ENCODE results near the gene CTSZ.
A peak's percentile ranks its signal among the peaks of the same experiment; 100 is the strongest.

CTSZ gene

DNA sequence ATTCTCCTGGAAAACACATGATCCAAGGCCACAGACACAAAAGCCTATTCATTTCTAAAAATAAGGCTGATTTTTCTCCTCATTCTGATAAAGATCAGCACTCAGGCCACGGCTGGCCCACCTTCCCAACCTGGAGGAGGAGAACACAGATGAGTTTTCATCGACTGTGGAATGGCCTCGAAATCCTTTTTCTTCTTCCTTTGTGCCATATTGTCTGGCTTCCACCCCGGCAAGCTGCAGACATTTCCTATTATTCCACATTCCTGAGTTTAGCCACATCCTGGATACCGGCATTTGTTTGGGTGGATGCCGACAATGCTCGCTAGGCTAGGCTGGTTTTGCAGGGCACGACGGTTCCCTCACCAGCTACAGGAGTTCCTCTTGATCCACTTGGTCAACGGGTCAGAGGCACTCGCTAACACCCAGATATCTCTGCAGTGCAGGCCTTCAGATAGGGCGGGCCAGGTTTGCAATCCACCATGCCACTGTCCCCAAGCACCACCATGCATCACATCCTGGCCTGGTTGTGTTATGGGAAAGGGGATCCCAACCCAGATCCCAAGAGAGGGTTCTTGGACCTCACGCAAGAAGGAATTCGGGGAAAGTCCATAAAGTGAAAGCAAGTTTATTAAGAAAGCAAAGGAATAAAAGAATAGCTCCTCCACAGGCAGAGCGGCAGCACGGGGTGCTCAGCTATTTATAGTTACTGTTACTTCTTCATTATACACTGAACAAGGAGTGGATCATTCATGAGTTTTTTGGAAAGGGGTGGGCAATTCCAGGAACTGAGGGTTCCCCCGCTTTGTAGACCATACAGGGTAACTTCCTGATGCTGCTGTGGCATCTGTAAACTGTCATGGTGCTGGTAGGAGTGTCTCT, 4.2 kb upstream of the CTSZ start:
- TF ChIP-seq, protein P1, sequence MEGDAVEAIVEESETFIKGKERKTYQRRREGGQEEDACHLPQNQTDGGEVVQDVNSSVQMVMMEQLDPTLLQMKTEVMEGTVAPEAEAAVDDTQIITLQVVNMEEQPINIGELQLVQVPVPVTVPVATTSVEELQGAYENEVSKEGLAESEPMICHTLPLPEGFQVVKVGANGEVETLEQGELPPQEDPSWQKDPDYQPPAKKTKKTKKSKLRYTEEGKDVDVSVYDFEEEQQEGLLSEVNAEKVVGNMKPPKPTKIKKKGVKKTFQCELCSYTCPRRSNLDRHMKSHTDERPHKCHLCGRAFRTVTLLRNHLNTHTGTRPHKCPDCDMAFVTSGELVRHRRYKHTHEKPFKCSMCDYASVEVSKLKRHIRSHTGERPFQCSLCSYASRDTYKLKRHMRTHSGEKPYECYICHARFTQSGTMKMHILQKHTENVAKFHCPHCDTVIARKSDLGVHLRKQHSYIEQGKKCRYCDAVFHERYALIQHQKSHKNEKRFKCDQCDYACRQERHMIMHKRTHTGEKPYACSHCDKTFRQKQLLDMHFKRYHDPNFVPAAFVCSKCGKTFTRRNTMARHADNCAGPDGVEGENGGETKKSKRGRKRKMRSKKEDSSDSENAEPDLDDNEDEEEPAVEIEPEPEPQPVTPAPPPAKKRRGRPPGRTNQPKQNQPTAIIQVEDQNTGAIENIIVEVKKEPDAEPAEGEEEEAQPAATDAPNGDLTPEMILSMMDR (conservative IDR thresholded peaks at IDR 0.05; ENCODE audit: low read depth): no peak
- H3K27ac ChIP-seq: peak overlapping the region; percentile 86
- peak; percentile 89 for DNase-seq (ENCODE audit: low spot score)
- CTCF ChIA-PET: interaction anchor here (0.7 to 1.1 kb wide), 4 partner anchors 12 to 137 kb away, joined by 3 to 5 read pairs (median 4); partner anchors contain the start of gene ATP5F1E
- POLR2A ChIA-PET (ENCODE audit: low non-redundant PET): interaction anchor here (2.8 kb wide), 1 partner anchor 21 kb away, joined by 20 read pairs; the partner anchor contains the start of gene ATP5F1E

DNA sequence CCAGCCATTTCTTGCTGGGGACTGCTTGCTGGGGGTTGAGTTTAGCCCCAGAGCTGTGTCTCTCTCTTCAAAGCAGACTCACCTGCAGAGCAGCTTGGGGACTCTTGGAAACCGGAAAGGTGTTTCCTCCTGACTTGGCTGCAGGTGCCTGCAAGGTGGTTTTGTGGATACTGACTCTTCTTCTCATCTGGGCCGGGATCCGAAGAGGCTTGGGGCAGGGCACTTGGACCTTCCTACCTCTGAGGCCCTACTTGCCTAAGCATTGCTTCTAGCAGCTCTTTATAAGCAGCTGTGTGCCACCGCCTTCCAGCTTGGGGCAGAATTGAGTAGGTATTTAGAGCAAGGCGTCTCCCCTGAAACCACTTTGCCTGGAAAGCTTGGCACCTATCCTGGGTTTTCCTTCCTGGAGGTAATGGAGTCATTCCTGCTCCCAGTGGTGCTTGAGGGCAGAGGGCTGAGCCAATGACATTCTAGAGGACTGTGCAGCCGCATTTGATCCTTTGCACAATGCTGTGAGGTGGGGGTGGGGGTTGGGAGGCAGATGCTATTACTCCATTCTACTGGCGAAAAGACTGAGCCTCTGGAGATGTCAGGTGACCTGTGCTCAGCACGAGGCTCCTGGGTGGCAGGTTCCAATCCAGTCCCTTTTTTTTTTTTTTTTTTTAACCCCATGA, 3.4 kb upstream of the CTSZ start:
- peak; percentile 80 for DNase-seq (ENCODE audit: low spot score)
- CTCF ChIA-PET: interaction anchor here (0.6 to 1.1 kb wide), 6 partner anchors 18 to 697 kb away, joined by 3 to 5 read pairs (median 3); partner anchors contain the start of gene ATP5F1E
- POLR2A ChIA-PET (ENCODE audit: low non-redundant PET): interaction anchor here (2.8 kb wide), 1 partner anchor 21 kb away, joined by 20 read pairs; the partner anchor contains the start of gene ATP5F1E
- TF ChIP-seq, protein P1 (conservative IDR thresholded peaks at IDR 0.05; ENCODE audit: low read depth): no peak
- peak overlapping the region; percentile 86 for H3K27ac ChIP-seq

DNA sequence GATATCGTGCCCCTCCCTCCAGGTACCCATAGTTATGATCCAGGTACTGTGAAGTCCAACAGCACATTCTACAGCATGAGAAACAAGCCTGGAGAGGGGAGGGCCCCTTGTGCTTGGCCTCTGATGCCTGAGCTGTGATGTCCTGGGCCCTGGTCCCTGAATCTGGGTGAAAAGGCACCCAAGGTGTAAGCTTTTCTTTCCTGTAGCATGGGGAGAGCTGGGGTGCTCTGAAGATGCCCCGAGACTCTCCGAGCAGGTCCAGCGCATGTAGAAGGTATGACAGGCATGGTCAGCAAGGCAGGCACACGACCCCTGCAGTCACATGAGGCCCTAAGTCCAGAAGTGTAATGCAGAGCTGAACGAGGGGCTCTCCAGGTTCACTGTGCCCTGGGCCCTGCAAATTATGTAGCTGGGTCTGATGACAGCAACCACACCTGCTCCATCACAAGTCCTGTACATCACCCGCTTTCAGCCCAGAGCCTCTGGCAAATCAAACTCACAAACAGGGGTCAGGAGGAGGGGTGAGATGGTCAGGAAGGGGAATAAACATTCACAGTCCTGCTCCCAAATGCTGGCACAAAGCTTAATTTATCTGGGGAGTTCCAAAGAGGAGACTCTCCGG, 1.8 kb upstream of the CTSZ start:
- TF ChIP-seq, protein P1 (conservative IDR thresholded peaks at IDR 0.05; ENCODE audit: low read depth): no peak
- POLR2A ChIA-PET (ENCODE audit: low non-redundant PET): interaction anchor here (0.6 to 2.8 kb wide), 2 partner anchors 23 to 33 kb away, joined by 3 to 20 read pairs; partner anchors contain the start of gene ATP5F1E
- CTCF ChIA-PET: interaction anchor here (0.7 kb wide), 2 partner anchors 31 to 139 kb away, joined by 3 read pairs; no protein-coding TSS in a partner anchor
- no peak for DNase-seq (ENCODE audit: low spot score)
- H3K27ac ChIP-seq: peak overlapping the region; percentile 17; the same call in 1 of the 2 replicates

DNA sequence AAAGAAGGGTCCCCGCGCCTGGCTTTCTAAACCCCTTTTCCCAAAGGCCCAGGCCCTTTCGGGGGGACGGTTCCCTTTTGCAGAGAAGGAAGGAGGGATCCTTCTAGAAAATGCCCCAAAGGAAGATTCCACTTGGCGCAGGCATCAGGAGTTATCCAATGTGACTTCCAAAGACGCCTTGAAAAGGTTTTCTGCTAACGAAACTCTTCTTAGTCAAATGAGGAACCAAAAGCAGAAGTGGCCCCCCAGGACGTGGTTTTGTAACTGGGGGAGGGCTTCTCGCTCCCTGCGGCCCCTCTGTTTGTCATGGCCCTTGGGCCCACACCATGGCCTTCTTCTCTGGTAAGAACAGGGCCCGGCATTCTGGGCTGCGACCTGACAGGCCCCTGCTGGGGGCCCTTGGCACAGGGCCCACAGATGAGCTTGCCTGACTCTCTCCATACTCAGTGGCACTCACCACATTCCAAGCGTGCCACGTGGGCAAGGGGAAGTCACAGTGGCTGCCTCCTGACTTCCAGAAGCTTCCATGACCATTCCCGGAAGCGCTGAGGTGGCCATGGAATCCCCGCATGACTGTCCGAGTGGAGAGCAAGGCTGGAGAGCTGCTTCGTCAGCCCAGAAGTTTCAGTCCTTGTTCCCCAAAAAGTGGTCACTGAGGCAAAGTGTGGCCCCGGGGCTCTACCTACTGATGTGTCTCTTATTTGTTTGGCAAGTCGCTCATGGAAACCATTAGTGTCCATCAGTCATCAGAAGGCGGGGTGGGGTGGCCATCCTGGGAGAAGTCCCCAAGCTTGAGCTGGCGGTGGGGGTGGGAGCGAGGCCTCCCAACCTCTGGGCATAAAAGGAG, 834 bp upstream of the CTSZ start:
- H3K27ac ChIP-seq: peak overlapping the region; percentile 76
- TF ChIP-seq, protein P1 (conservative IDR thresholded peaks at IDR 0.05; ENCODE audit: low read depth): no peak
- CTCF ChIA-PET: interaction anchor here (0.5 to 0.7 kb wide), 2 partner anchors 15 to 32 kb away, joined by 3 to 4 read pairs; no protein-coding TSS in a partner anchor
- no peak for DNase-seq (ENCODE audit: low spot score)
- POLR2A ChIA-PET (ENCODE audit: low non-redundant PET): no interaction called here

DNA sequence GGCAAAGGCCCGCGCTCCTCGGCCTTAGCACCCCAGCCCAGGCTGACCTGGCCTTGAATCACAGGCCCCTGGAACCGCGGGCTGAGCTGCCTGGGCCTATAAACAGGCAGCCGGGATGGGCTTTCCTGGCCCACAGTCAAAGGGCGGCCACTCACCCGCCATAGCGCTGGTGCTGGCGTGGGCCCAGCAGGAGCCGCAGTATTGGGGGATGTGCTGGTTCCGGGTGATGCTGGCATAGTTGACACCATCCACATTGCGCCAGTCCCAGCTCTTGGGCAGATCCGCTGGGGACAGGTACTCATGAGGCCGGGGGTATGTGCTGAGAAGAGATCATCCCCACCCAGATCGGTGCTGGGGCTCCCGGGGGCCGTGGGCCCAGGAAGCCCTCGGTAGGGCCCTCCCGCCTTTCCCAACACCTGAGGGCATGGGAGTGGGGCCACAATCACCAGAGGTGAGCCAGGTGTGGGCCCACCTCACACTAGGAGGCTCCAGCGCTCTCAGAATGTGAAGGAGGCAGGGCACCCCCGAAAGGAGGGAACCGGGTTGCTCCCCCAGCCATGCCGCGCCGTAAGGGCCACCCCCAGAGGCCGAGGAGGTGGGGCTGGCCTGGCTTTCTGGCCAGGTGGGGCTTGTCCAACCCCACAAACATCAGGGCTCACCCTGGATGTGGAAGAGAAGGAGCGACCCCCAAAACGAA, 739 bp downstream of the CTSZ start:
- peak; percentile 51 for DNase-seq (ENCODE audit: low spot score)
- CTCF ChIA-PET: interaction anchor here (0.7 to 1.0 kb wide), 2 partner anchors 10 to 81 kb away, joined by 3 to 4 read pairs; no protein-coding TSS in a partner anchor
- TF ChIP-seq, protein P1 (conservative IDR thresholded peaks at IDR 0.05; ENCODE audit: low read depth): no peak
- POLR2A ChIA-PET (ENCODE audit: low non-redundant PET): no interaction called here
- peak overlapping the region; percentile 76 for H3K27ac ChIP-seq
